GM12878 (cell line): Measurements from ENCODE around the gene FAM98C. TPM values are rescaled to one million over a fixed set of nuclear protein-coding genes. Genes with fewer than 3 reads are reported as not detected.

Experiments
- BHLHE40 ChIP-seq, 2 experiments: fragments of 450-650 bp in 1 of 2; IDR thresholded peaks; 2 replicates each; pipeline ENCODE4 v1.6.1; 2011 to 2017; ENCODE audit warnings: low read depth in 2 of 2, borderline replicate concordance in 1 of 2, improper control_type of control experiment in 1 of 2, low read length in 1 of 2, mild to moderate bottlenecking in 1 of 2
- GABPA ChIP-seq: IDR thresholded peaks from 2 replicates; pipeline ENCODE4 v1.6.1; 2014; ENCODE audit warnings: antibody characterized with exemption, low read depth, mild to moderate bottlenecking, inconsistent platforms
- GATAD2B ChIP-seq: fragments of 450-650 bp; conservative IDR thresholded peaks from 2 replicates; pipeline ENCODE4 v1.6.1; 2017; ENCODE audit warnings: low read depth, mild to moderate bottlenecking, moderate library complexity
- MTA3 ChIP-seq: IDR thresholded peaks from 2 replicates; pipeline ENCODE4 v1.6.1; 2012; ENCODE audit warnings: low read length, inconsistent platforms, borderline replicate concordance
- PML ChIP-seq: IDR thresholded peaks from 2 replicates; pipeline ENCODE4 v1.6.1; 2012; ENCODE audit warnings: low read length, inconsistent platforms
- RCOR1 ChIP-seq: conservative IDR thresholded peaks from 2 replicates; pipeline ENCODE4 v1.6.1; 2012; ENCODE audit warnings: low read depth, low read length, improper control_type of control experiment
- SIN3A ChIP-seq: IDR thresholded peaks from 2 replicates; pipeline ENCODE4 v1.6.1; 2012; ENCODE audit warnings: low read depth, low read length, improper control_type of control experiment
- SMARCA5 ChIP-seq: fragments of 450-650 bp; IDR thresholded peaks from 2 replicates; pipeline ENCODE4 v1.6.1; 2017; ENCODE audit warnings: mild to moderate bottlenecking
- SMC3 ChIP-seq: IDR thresholded peaks from 2 replicates; pipeline ENCODE4 v1.6.1; 2011; ENCODE audit warnings: low read length, improper control_type of control experiment, borderline replicate concordance
- WRNIP1 ChIP-seq: IDR thresholded peaks from 2 replicates; pipeline ENCODE4 v1.6.1; 2011; ENCODE audit warnings: low read depth, low read length, improper control_type of control experiment, borderline replicate concordance
- YBX1 ChIP-seq: fragments of 450-650 bp; IDR thresholded peaks from 2 replicates; pipeline ENCODE4 v1.6.1; 2016; ENCODE audit warnings: antibody characterized with exemption
- ZZZ3 ChIP-seq: IDR thresholded peaks from 2 replicates; pipeline ENCODE4 v1.6.1; 2011; ENCODE audit warnings: low read depth; ENCODE audit not compliant: control insufficient read depth, insufficient read length
- polyA plus RNA-seq, 11 experiments: library from polyadenylated mRNA; depleted of rRNA in 4 of 11; unstranded in 6 of 11; stranded (reverse) in 5 of 11; fragments of >200 nt; fragmentation: Nextera tagmentation in 4 of 11; fragmentation: Illumina TruSeq in 1 of 11; extraction: Ambion mirVana in 4 of 11; extraction: Trizol in 1 of 11; gene quantifications; 1 replicate in 1 of 11; 2 replicates in 10 of 11; pipeline versions ENCODE4 v1.2.1 to v1.2.3, GENCODE V29; 2011 to 2016; ENCODE audit warnings: inconsistent platforms in 2 of 11, missing spikeins in 2 of 11, low read depth in 1 of 11
- total RNA-seq, 4 experiments: library from RNA; depleted of rRNA in 3 of 4; stranded (reverse); fragments of >200 nt in 3 of 4; fragmentation: Illumina TruSeq in 1 of 4; extraction: Trizol in 1 of 4; gene quantifications; 2 replicates each; pipeline versions ENCODE4 v1.2.1 to v1.2.3, GENCODE V29; 2013 to 2021
- TF ChIP-seq, protein P1 (sequence below): fragments of 150-350 bp; IDR thresholded peaks from 2 replicates; pipeline ENCODE4 v1.6.1; 2016; ENCODE audit warnings: low read depth, low read length
- TF ChIP-seq, protein P2 (sequence below): IDR thresholded peaks from 2 replicates; pipeline ENCODE4 v1.6.1; 2011; ENCODE audit warnings: low read depth, low read length, improper control_type of control experiment, borderline replicate concordance

Gene FAM98C
- total and polyA plus RNA-seq, 10 of the 15 experiments (the other 5 are each of a cell fraction or from before 2014, with no cell fraction given): 1.4 to 17.2 (median 9.5) TPM

DNA sequence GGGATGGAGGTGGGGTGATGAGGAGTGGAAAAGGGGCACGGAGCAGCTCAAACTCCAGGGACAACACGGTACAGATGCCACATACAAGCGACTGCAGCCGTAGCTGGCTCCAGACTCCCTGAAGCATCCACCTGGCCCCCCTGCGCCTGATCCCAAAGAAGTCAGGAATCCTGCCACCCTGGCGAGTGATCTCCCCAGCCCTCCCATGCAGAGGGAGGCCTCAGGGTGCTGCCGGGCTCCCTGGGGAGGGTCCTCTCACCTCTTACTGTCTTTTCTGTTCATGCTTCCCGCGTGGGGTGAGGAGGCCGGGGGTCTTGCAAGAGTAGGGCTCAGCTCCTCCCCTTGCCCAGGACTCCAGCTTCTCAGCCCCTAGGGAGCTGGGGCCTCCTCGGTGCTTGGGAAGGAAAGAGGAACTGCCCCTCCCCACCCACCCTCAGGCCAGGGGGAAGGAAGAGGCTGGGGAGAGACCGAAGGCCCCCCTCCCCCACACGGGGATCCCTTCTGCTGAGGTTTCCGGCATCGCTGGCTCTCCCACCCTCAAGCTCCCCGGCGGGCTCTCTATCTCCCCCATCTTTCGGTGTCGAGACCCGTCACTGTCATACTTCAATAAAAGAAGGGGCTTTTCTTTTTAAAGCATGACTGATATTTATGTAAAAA is 23.0 kb downstream of the FAM98C start, which contains the start of gene RASGRP4 (continued):
- TF ChIP-seq GATAD2B (no peak), BHLHE40 (IDR thresholded peaks at IDR 0.05; ENCODE audit: borderline replicate concordance in 1 of 2, low read depth in 2 of 2, low read length in 1 of 2) (no peak), SIN3A (no peak), WRNIP1 (no peak), MTA3 (no peak), GABPA (no peak), PML (no peak), SMARCA5 (no peak), RCOR1 (no peak), YBX1 (no peak), ZZZ3 (no peak), SMC3 (no peak)
- TF ChIP-seq, protein P1, sequence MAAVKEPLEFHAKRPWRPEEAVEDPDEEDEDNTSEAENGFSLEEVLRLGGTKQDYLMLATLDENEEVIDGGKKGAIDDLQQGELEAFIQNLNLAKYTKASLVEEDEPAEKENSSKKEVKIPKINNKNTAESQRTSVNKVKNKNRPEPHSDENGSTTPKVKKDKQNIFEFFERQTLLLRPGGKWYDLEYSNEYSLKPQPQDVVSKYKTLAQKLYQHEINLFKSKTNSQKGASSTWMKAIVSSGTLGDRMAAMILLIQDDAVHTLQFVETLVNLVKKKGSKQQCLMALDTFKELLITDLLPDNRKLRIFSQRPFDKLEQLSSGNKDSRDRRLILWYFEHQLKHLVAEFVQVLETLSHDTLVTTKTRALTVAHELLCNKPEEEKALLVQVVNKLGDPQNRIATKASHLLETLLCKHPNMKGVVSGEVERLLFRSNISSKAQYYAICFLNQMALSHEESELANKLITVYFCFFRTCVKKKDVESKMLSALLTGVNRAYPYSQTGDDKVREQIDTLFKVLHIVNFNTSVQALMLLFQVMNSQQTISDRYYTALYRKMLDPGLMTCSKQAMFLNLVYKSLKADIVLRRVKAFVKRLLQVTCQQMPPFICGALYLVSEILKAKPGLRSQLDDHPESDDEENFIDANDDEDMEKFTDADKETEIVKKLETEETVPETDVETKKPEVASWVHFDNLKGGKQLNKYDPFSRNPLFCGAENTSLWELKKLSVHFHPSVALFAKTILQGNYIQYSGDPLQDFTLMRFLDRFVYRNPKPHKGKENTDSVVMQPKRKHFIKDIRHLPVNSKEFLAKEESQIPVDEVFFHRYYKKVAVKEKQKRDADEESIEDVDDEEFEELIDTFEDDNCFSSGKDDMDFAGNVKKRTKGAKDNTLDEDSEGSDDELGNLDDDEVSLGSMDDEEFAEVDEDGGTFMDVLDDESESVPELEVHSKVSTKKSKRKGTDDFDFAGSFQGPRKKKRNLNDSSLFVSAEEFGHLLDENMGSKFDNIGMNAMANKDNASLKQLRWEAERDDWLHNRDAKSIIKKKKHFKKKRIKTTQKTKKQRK: no peak
- TF ChIP-seq, protein P2, sequence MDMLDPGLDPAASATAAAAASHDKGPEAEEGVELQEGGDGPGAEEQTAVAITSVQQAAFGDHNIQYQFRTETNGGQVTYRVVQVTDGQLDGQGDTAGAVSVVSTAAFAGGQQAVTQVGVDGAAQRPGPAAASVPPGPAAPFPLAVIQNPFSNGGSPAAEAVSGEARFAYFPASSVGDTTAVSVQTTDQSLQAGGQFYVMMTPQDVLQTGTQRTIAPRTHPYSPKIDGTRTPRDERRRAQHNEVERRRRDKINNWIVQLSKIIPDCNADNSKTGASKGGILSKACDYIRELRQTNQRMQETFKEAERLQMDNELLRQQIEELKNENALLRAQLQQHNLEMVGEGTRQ: no peak
